Measurements from ENCODE around the gene IRF4. TPM values are rescaled to one million over a fixed set of nuclear protein-coding genes. Genes with fewer than 3 reads are reported as not detected.

IRF4 gene
- total RNA-seq, 1 experiment from 2014 or later = 0.15 TPM

GRCh38 chr6:402901-403658 is 11.5 kb downstream of the IRF4 start:
- no peak overlapping the region for H2AFZ ChIP-seq (ENCODE audit: low read length)
- H3K79me2 ChIP-seq (ENCODE audit: low read length) = no peaks in the 10 kb centered on the region
- TF ChIP-seq EZH2 (IDR thresholded peaks at IDR 0.05; ENCODE audit: low read length, unreplicated experiment) = no peak
- no peak for TF ChIP-seq EZH2phosphoT487 (IDR thresholded peaks at IDR 0.05; ENCODE audit: borderline replicate concordance, low read length)
- no peak for TF ChIP-seq CTCF (conservative IDR thresholded peaks at IDR 0.05; ENCODE audit: low read depth, low read length)
- ChIA-PET CTCF (no interaction called here), POLR2A (ENCODE audit: unreplicated experiment) (no interaction called here)
- peaks cover 14% of the 10 kb centered on the region for H3K4me1 ChIP-seq (ENCODE audit: insufficient read depth, low read length)
- peaks cover 67% of the 10 kb centered on the region for H3K27me3 ChIP-seq (ENCODE audit: low read length)
- no peaks in the 10 kb centered on the region for H4K20me1 ChIP-seq (ENCODE audit: low read length)
- H3K4me2 ChIP-seq (ENCODE audit: low read length) = peak overlapping the region; percentile 73; the same call in 1 of the 2 replicates
- DNase-seq = peak; percentile 82
- H3K4me3 ChIP-seq (ENCODE audit: low read length) = no peak overlapping the region
- intact Hi-C loops (cut with micrococcal nuclease) = no loop called here
- peak overlapping the region; percentile 45; the same call in 1 of the 2 replicates for H3K27ac ChIP-seq (ENCODE audit: low read length)
- no peak overlapping the region for H3K9ac ChIP-seq (ENCODE audit: low read length)
- no TSS peak for BruUV-seq (replicated peaks)
- ATAC-seq = peak; percentile 70
- no peaks in the 10 kb centered on the region for H3F3A ChIP-seq (ENCODE audit: low read length, unreplicated experiment)
- H3K9me3 ChIP-seq (ENCODE audit: low read length) = no peaks in the 10 kb centered on the region
- no peaks in the 10 kb centered on the region for H3K36me3 ChIP-seq (ENCODE audit: low read depth, low read length)
- H3K9me2 ChIP-seq (replicated peaks; ENCODE audit: low read length) = no peaks in the 10 kb centered on the region

GRCh38 chr6:403659-404655 is 12.4 kb downstream of the IRF4 start:
- ChIA-PET CTCF (no interaction called here), POLR2A (ENCODE audit: unreplicated experiment) (no interaction called here)
- ATAC-seq (peak; percentile 15; the same call in 1 of the 2 replicates), DNase-seq (no peak)
- Histone ChIP-seq H2AFZ (ENCODE audit: low read length) (peak overlapping the region; percentile 49; the same call in 1 of the 2 replicates), H3K9me3 (ENCODE audit: low read length) (no peaks in the 10 kb centered on the region), H3F3A (ENCODE audit: low read length, unreplicated experiment) (no peaks in the 10 kb centered on the region), H3K36me3 (ENCODE audit: low read depth, low read length) (no peaks in the 10 kb centered on the region), H3K27ac (ENCODE audit: low read length) (peak overlapping the region; percentile 45; the same call in 1 of the 2 replicates), H3K4me3 (ENCODE audit: low read length) (peak overlapping the region; percentile 44; the same call in 1 of the 2 replicates), H4K20me1 (ENCODE audit: low read length) (no peaks in the 10 kb centered on the region), H3K9ac (ENCODE audit: low read length) (no peak overlapping the region), H3K27me3 (ENCODE audit: low read length) (peaks cover 65% of the 10 kb centered on the region), H3K4me2 (ENCODE audit: low read length) (peak overlapping the region; percentile 73), H3K79me2 (ENCODE audit: low read length) (no peaks in the 10 kb centered on the region), H3K9me2 (replicated peaks; ENCODE audit: low read length) (no peaks in the 10 kb centered on the region), H3K4me1 (ENCODE audit: insufficient read depth, low read length) (peaks cover 14% of the 10 kb centered on the region)
- BruUV-seq (replicated peaks) = no TSS peak
- intact Hi-C loops (cut with micrococcal nuclease) = no loop called here
- TF ChIP-seq EZH2phosphoT487 (IDR thresholded peaks at IDR 0.05; ENCODE audit: borderline replicate concordance, low read length) (no peak), EZH2 (IDR thresholded peaks at IDR 0.05; ENCODE audit: low read length, unreplicated experiment) (no peak), CTCF (conservative IDR thresholded peaks at IDR 0.05; ENCODE audit: low read depth, low read length) (no peak)
